ENCODE results near the gene CDK5R1. TPM values are rescaled to one million over a fixed set of nuclear protein-coding genes. Genes with fewer than 3 reads are reported as not detected.

CDK5R1 gene
- total RNA-seq, 4 donors from 2014 or later = 5.7 to 12.1 (median 10.7) TPM

GRCh38 chr17:32503251-32504165, 16.7 kb downstream of the CDK5R1 start:
- H3K4me3 ChIP-seq = no peak overlapping the region
- DNase-seq = no peak
- intact Hi-C loops (cut with DNase I) = no loop called here
- no peaks in the 10 kb centered on the region for H3K9me3 ChIP-seq
- no peaks in the 10 kb centered on the region for H3K27me3 ChIP-seq
- TF ChIP-seq, protein P1, sequence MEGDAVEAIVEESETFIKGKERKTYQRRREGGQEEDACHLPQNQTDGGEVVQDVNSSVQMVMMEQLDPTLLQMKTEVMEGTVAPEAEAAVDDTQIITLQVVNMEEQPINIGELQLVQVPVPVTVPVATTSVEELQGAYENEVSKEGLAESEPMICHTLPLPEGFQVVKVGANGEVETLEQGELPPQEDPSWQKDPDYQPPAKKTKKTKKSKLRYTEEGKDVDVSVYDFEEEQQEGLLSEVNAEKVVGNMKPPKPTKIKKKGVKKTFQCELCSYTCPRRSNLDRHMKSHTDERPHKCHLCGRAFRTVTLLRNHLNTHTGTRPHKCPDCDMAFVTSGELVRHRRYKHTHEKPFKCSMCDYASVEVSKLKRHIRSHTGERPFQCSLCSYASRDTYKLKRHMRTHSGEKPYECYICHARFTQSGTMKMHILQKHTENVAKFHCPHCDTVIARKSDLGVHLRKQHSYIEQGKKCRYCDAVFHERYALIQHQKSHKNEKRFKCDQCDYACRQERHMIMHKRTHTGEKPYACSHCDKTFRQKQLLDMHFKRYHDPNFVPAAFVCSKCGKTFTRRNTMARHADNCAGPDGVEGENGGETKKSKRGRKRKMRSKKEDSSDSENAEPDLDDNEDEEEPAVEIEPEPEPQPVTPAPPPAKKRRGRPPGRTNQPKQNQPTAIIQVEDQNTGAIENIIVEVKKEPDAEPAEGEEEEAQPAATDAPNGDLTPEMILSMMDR (IDR thresholded peaks at IDR 0.05) = peak in 1 of 6 experiments; percentile 9
- TF ChIP-seq POLR2A (IDR thresholded peaks at IDR 0.05) = peak in 1 of 4 donors; percentile 50
- H3K27ac ChIP-seq = peak overlapping the region; percentile 69 to 87 (median 79)
- no peaks in the 10 kb centered on the region for H3K36me3 ChIP-seq
- peaks cover 10 to 32% (median 27%) of the 10 kb centered on the region in 3 donors for H3K4me1 ChIP-seq
- 34 to 57% methylated on average over 4 to 5 of the region's 7 CpGs for WGBS, 2 donors

DNA sequence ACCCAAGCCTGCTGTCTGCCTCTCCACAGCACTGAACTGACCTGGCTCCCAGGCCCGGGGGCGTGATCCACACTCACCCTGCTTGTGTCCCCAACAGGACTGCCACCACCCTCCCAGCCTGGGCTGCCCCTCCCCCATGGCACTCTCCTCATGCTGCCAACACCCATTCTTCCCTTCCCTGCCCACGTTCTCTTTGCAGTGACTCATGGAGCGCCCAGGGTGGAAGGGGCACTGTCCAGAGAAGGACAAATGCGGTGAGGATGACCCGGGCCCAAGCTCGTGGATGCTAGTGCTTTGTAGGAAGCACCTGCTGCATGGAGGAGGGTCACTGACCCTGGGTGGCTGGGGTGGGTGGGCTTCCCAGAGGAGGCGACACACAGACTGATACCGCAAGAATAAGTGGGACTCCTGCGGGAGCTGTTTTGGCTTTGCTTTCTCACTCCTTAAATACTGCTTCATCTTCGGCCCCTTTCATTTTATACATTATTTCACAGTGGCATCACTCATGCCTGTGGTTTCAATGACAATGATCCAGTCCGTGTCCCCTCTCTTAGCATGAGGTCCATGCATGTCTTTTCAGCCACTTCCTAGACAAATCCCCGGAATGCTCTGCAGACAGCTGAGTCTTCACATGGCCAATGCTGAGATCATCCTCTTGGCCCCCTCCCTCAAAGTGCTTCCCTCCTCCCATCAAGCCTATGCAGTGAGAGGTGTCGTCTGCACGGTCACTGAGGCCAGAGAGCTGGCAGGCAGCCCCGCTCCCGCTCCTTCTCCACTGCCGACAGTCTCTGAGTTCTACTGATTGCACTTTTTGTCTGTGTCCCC, 17.6 kb downstream of the CDK5R1 start:
- WGBS, 2 donors = 81 to 85% methylated on average over 14 to 16 of the region's 18 CpGs
- Histone ChIP-seq H3K4me1 (peaks cover 10 to 32% (median 27%) of the 10 kb centered on the region in 3 donors), H3K9me3 (no peaks in the 10 kb centered on the region), H3K36me3 (no peaks in the 10 kb centered on the region), H3K27ac (peak overlapping the region; percentile 69 to 87 (median 79)), H3K4me3 (no peak overlapping the region), H3K27me3 (no peaks in the 10 kb centered on the region)
- no peak for TF ChIP-seq POLR2A (IDR thresholded peaks at IDR 0.05)
- TF ChIP-seq, protein P1 (IDR thresholded peaks at IDR 0.05) = no peak
- intact Hi-C loops (cut with DNase I) = no loop called here
- DNase-seq = no peak

- 80 to 89% methylated on average over 5 of the region's 5 CpGs for WGBS, 2 donors
- Histone ChIP-seq H3K4me1 (peaks cover 3 to 21% (median 13%) of the 10 kb centered on the region in 3 donors), H3K4me3 (no peak overlapping the region), H3K27ac (no peak overlapping the region), H3K36me3 (peaks cover 0 to 6% (median 0%) of the 10 kb centered on the region in 3 donors), H3K9me3 (no peaks in the 10 kb centered on the region), H3K27me3 (no peaks in the 10 kb centered on the region)
- DNase-seq = no peak
- intact Hi-C loops (cut with DNase I) = no loop called here
- no peak for TF ChIP-seq POLR2A (IDR thresholded peaks at IDR 0.05)
- TF ChIP-seq, protein P1 (IDR thresholded peaks at IDR 0.05) = no peak
Observed at GRCh38 chr17:32508926-32509325, 22.1 kb downstream of the CDK5R1 start.

DNA sequence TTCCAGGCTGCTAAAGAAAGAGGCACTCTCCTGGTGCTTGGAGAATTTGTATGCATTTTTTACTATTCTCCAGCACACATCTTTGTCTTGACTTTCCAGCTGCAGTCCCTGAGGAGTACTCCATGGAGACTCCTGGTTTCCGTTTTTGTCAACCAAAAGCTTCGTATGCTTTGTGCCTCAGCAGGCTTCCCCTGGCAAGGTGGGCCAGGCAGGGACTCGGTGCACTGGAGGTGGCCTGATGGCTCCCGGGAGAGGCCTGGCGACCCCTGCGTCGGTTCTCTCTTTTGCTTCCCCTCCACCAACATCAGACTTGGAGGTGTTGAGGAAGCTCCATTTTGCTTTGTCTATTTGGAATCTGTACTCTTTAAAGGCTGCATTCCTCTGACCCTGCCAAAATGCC, 23.7 kb downstream of the CDK5R1 start:
- H3K27me3 ChIP-seq = no peaks in the 10 kb centered on the region
- no peak overlapping the region for H3K4me3 ChIP-seq
- no peaks in the 10 kb centered on the region for H3K9me3 ChIP-seq
- peaks cover 0 to 6% (median 0%) of the 10 kb centered on the region in 3 donors for H3K4me1 ChIP-seq
- intact Hi-C loops (cut with DNase I) = no loop called here
- H3K36me3 ChIP-seq = peaks cover 0 to 6% (median 0%) of the 10 kb centered on the region in 3 donors
- WGBS, 2 donors = 93 to 96% methylated on average over 3 to 7 of the region's 7 CpGs
- TF ChIP-seq POLR2A (IDR thresholded peaks at IDR 0.05) = no peak
- TF ChIP-seq, protein P1 (IDR thresholded peaks at IDR 0.05) = no peak
- no peak for DNase-seq
- no peak overlapping the region for H3K27ac ChIP-seq

Data from esophagus squamous epithelium (tissue), 5 donors.